ENCODE results near the gene RBPJL. TPM values are rescaled to one million over a fixed set of nuclear protein-coding genes. Genes with fewer than 3 reads are reported as not detected.

The RBPJL gene
- total RNA-seq, 1 donor from 2014 or later: not detected

GRCh38 chr20:45365444-45365970 is 58.9 kb downstream of the RBPJL start:
- H3K9me3 ChIP-seq (ENCODE audit: low read depth): no peaks in the 10 kb centered on the region
- H3K9me3 Mint-ChIP-seq: no peaks in the 10 kb centered on the region
- H3K27me3 Mint-ChIP-seq (ENCODE audit: insufficient read depth, low read depth): no peaks in the 10 kb centered on the region
- H3K4me1 Mint-ChIP-seq: peaks cover 25% of the 10 kb centered on the region
- H3K4me2 ChIP-seq: peak overlapping the region; percentile 32
- no peaks in the 10 kb centered on the region for H3K27me3 ChIP-seq
- H3K9ac ChIP-seq: no peak overlapping the region
- peak overlapping the region; percentile 41 for H3K4me3 Mint-ChIP-seq
- no peak overlapping the region for H3K4me3 ChIP-seq
- peaks cover 15% of the 10 kb centered on the region for H4K20me1 ChIP-seq (ENCODE audit: low read depth)
- TF ChIP-seq EZH2 (IDR thresholded peaks at IDR 0.05) (no peak), EZH2phosphoT487 (IDR thresholded peaks at IDR 0.05) (no peak), CTCF (IDR thresholded peaks at IDR 0.05) (no peak)
- no peak overlapping the region for H2AFZ ChIP-seq (replicated peaks)
- peaks cover 5% of the 10 kb centered on the region for H3F3A ChIP-seq (ENCODE audit: low read depth)
- no peak for DNase-seq (ENCODE audit: low spot score)
- H3K36me3 ChIP-seq: no peaks in the 10 kb centered on the region
- peaks cover 10% of the 10 kb centered on the region for H3K36me3 Mint-ChIP-seq
- peak overlapping the region; percentile 63 for H3K27ac Mint-ChIP-seq
- peaks cover 22% of the 10 kb centered on the region for H3K79me2 ChIP-seq (ENCODE audit: low read depth)
- H3K4me1 ChIP-seq: peaks cover 14% of the 10 kb centered on the region
- H3K27ac ChIP-seq: no peak overlapping the region

GRCh38 chr20:45366192-45366591 is 59.6 kb downstream of the RBPJL start:
- H3K9me3 ChIP-seq (ENCODE audit: low read depth): no peaks in the 10 kb centered on the region
- no peak overlapping the region for H3K4me2 ChIP-seq
- Mint-ChIP-seq H3K36me3 (peaks cover 10% of the 10 kb centered on the region), H3K27me3 (ENCODE audit: insufficient read depth, low read depth) (no peaks in the 10 kb centered on the region), H3K4me1 (peaks cover 25% of the 10 kb centered on the region), H3K27ac (no peak overlapping the region), H3K4me3 (no peak overlapping the region), H3K9me3 (no peaks in the 10 kb centered on the region)
- peaks cover 22% of the 10 kb centered on the region for H3K79me2 ChIP-seq (ENCODE audit: low read depth)
- TF ChIP-seq EZH2 (IDR thresholded peaks at IDR 0.05) (no peak), CTCF (IDR thresholded peaks at IDR 0.05) (no peak), EZH2phosphoT487 (IDR thresholded peaks at IDR 0.05) (no peak)
- H3K9ac ChIP-seq: no peak overlapping the region
- no peak for DNase-seq (ENCODE audit: low spot score)
- peaks cover 15% of the 10 kb centered on the region for H4K20me1 ChIP-seq (ENCODE audit: low read depth)
- H2AFZ ChIP-seq (replicated peaks): no peak overlapping the region
- H3K36me3 ChIP-seq: no peaks in the 10 kb centered on the region
- no peak overlapping the region for H3K27ac ChIP-seq
- peaks cover 5% of the 10 kb centered on the region for H3F3A ChIP-seq (ENCODE audit: low read depth)
- H3K4me3 ChIP-seq: no peak overlapping the region
- H3K27me3 ChIP-seq: no peaks in the 10 kb centered on the region
- H3K4me1 ChIP-seq: peaks cover 14% of the 10 kb centered on the region

GRCh38 chr20:45366631-45367030 is 60.0 kb downstream of the RBPJL start:
- H3K27me3 ChIP-seq: no peaks in the 10 kb centered on the region
- Mint-ChIP-seq H3K36me3 (peaks cover 10% of the 10 kb centered on the region), H3K4me1 (peaks cover 25% of the 10 kb centered on the region), H3K4me3 (no peak overlapping the region), H3K27me3 (ENCODE audit: insufficient read depth, low read depth) (no peaks in the 10 kb centered on the region), H3K27ac (no peak overlapping the region), H3K9me3 (no peaks in the 10 kb centered on the region)
- DNase-seq (ENCODE audit: low spot score): no peak
- H4K20me1 ChIP-seq (ENCODE audit: low read depth): peaks cover 15% of the 10 kb centered on the region
- H2AFZ ChIP-seq (replicated peaks): no peak overlapping the region
- H3K4me3 ChIP-seq: no peak overlapping the region
- H3K9ac ChIP-seq: no peak overlapping the region
- H3K4me1 ChIP-seq: peaks cover 14% of the 10 kb centered on the region
- no peaks in the 10 kb centered on the region for H3K36me3 ChIP-seq
- H3K27ac ChIP-seq: no peak overlapping the region
- no peaks in the 10 kb centered on the region for H3K9me3 ChIP-seq (ENCODE audit: low read depth)
- TF ChIP-seq EZH2 (IDR thresholded peaks at IDR 0.05): no peak
- no peak for TF ChIP-seq EZH2phosphoT487 (IDR thresholded peaks at IDR 0.05)
- no peak for TF ChIP-seq CTCF (IDR thresholded peaks at IDR 0.05)
- H3K79me2 ChIP-seq (ENCODE audit: low read depth): peaks cover 22% of the 10 kb centered on the region
- peaks cover 5% of the 10 kb centered on the region for H3F3A ChIP-seq (ENCODE audit: low read depth)
- no peak overlapping the region for H3K4me2 ChIP-seq

All from neural progenitor cell (in vitro differentiated cells).